ENCODE data around the gene DSG1. TPM values are rescaled to one million over a fixed set of nuclear protein-coding genes. Genes with fewer than 3 reads are reported as not detected.

Gene DSG1
- total RNA-seq, 6 donors from 2014 or later, result not detected

GRCh38 chr18:31291688-31292087 lies 26.3 kb upstream of the DSG1 start:
- no peak for ATAC-seq (ENCODE audit: low FRiP score in 2 of 2)
- TF ChIP-seq POLR2AphosphoS5 (IDR thresholded peaks at IDR 0.05) (no peak), EP300 (IDR thresholded peaks at IDR 0.05) (no peak), POLR2A (IDR thresholded peaks at IDR 0.05) (no peak)
- TF ChIP-seq, protein P1, sequence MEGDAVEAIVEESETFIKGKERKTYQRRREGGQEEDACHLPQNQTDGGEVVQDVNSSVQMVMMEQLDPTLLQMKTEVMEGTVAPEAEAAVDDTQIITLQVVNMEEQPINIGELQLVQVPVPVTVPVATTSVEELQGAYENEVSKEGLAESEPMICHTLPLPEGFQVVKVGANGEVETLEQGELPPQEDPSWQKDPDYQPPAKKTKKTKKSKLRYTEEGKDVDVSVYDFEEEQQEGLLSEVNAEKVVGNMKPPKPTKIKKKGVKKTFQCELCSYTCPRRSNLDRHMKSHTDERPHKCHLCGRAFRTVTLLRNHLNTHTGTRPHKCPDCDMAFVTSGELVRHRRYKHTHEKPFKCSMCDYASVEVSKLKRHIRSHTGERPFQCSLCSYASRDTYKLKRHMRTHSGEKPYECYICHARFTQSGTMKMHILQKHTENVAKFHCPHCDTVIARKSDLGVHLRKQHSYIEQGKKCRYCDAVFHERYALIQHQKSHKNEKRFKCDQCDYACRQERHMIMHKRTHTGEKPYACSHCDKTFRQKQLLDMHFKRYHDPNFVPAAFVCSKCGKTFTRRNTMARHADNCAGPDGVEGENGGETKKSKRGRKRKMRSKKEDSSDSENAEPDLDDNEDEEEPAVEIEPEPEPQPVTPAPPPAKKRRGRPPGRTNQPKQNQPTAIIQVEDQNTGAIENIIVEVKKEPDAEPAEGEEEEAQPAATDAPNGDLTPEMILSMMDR (IDR thresholded peaks at IDR 0.05), result no peak
- no peak overlapping the region for H3K27ac ChIP-seq

GRCh38 chr18:31294199-31294747 lies 23.7 kb upstream of the DSG1 start:
- no peak overlapping the region for H3K4me3 ChIP-seq
- peaks cover 0 to 6% (median 2%) of the 10 kb centered on the region in 4 donors for H3K9me3 ChIP-seq
- no peaks in the 10 kb centered on the region for H3K27me3 ChIP-seq
- 85 to 88% methylated on average over 5 of the region's 5 CpGs for WGBS, 2 donors
- DNase-seq, result no peak
- H3K27ac ChIP-seq, result no peak overlapping the region
- TF ChIP-seq, protein P1 (IDR thresholded peaks at IDR 0.05), result no peak
- TF ChIP-seq POLR2A (IDR thresholded peaks at IDR 0.05), result no peak
- no peak for TF ChIP-seq POLR2AphosphoS5 (IDR thresholded peaks at IDR 0.05)
- no peak for TF ChIP-seq EP300 (IDR thresholded peaks at IDR 0.05)
- ATAC-seq (ENCODE audit: low FRiP score in 2 of 2), result no peak
- H3K36me3 ChIP-seq, result no peaks in the 10 kb centered on the region
- H3K4me1 ChIP-seq, result no peaks in the 10 kb centered on the region

More at GRCh38 chr18:31291688-31292087, 26.3 kb upstream of the DSG1 start:
- H3K36me3 ChIP-seq, result no peaks in the 10 kb centered on the region
- no peaks in the 10 kb centered on the region for H3K4me1 ChIP-seq
- no peak for DNase-seq
- H3K4me3 ChIP-seq, result no peak overlapping the region
- no peaks in the 10 kb centered on the region for H3K27me3 ChIP-seq
- peaks cover 0 to 6% (median 2%) of the 10 kb centered on the region in 4 donors for H3K9me3 ChIP-seq

DNA sequence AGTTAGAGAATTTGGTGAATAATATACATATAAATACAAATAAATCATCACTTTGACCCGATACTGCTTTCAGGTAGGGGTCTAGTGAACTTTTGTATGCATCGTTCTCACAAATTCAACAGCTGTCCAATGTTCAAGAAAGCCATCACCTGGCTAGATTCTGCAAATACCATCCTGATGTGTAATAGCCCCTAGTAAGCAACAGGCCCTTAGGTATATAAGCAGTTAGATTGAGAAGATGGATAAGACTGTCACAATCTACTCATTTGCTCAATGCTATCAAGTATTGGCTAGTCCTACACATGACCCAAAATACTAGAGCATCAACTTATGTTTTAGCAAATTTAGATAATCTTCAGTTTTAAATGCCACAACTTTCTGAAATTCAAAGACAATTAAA lies 20.7 kb upstream of the DSG1 start:
- Histone ChIP-seq H3K36me3 (no peaks in the 10 kb centered on the region), H3K4me3 (no peak overlapping the region), H3K4me1 (no peaks in the 10 kb centered on the region), H3K27ac (no peak overlapping the region), H3K27me3 (no peaks in the 10 kb centered on the region), H3K9me3 (no peaks in the 10 kb centered on the region)
- 96 to 100% methylated on average over 2 of the region's 2 CpGs for WGBS, 2 donors
- DNase-seq (no peak), ATAC-seq (ENCODE audit: low FRiP score in 2 of 2) (no peak)
- TF ChIP-seq EP300 (IDR thresholded peaks at IDR 0.05) (no peak), POLR2A (IDR thresholded peaks at IDR 0.05) (no peak), POLR2AphosphoS5 (IDR thresholded peaks at IDR 0.05) (no peak)
- TF ChIP-seq, protein P1 (IDR thresholded peaks at IDR 0.05), result no peak

DNA sequence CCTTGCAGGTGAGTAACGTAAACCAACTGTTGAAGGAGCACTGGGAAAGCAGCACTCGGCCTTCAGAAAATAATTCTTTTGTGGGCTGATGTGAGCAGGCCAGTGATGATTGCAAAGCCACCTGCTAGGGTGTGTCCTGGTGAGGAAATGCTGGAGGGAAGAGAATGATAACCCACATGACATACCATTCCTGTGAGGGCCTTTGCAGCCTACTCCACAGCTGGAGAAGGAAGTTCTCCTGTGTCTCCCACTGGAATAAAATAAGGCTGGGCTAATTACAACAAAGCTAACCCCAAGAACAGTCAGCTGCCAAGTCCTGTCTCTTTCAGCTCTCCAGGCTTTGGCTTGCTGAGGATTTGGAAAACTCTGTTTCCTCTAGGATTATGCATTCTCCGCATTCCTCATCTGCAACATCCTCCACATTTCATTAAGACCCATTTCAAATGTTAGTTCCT lies 16.7 kb upstream of the DSG1 start:
- Histone ChIP-seq H3K9me3 (no peaks in the 10 kb centered on the region), H3K4me3 (no peak overlapping the region), H3K36me3 (no peaks in the 10 kb centered on the region), H3K4me1 (no peaks in the 10 kb centered on the region), H3K27me3 (no peaks in the 10 kb centered on the region), H3K27ac (no peak overlapping the region)
- DNase-seq (no peak), ATAC-seq (ENCODE audit: low FRiP score in 2 of 2) (peak in 1 of 2 donors; percentile 84)
- no peak for TF ChIP-seq EP300 (IDR thresholded peaks at IDR 0.05)
- TF ChIP-seq, protein P1 (IDR thresholded peaks at IDR 0.05), result no peak
- TF ChIP-seq POLR2AphosphoS5 (IDR thresholded peaks at IDR 0.05), result no peak
- no peak for TF ChIP-seq POLR2A (IDR thresholded peaks at IDR 0.05)
- 76 to 91% methylated on average over 3 of the region's 3 CpGs for WGBS, 2 donors

DNA sequence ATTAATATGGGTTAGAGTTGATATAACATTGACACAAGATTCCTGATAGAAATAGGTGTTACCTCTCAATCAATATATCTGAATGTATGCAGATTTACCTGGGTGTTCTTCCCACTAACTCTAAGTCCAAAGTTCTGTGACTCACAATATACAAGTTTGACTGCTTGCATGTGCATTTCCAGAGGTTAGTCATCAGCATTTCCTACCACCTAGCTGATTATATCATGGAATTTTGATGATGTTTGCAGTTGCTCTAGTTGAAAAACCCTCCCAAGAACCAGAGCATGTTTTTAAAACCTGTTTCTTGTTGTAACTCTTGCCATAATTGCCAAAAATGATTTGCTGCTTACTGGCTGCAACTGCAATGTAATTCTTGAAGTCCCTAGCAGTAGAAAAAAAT lies 15.0 kb upstream of the DSG1 start:
- ATAC-seq (ENCODE audit: low FRiP score in 2 of 2) (no peak), DNase-seq (no peak)
- H3K9me3 ChIP-seq, result no peaks in the 10 kb centered on the region
- no peaks in the 10 kb centered on the region for H3K27me3 ChIP-seq
- no peak overlapping the region for H3K4me3 ChIP-seq
- H3K36me3 ChIP-seq, result no peaks in the 10 kb centered on the region
- no peak overlapping the region for H3K27ac ChIP-seq
- H3K4me1 ChIP-seq, result no peaks in the 10 kb centered on the region
- TF ChIP-seq EP300 (IDR thresholded peaks at IDR 0.05) (no peak), POLR2A (IDR thresholded peaks at IDR 0.05) (no peak), POLR2AphosphoS5 (IDR thresholded peaks at IDR 0.05) (no peak)
- TF ChIP-seq, protein P1 (IDR thresholded peaks at IDR 0.05), result no peak

Measured in upper lobe of left lung (tissue), 6 donors.